BJ (cell line): ENCODE results near the gene FAM171A1. TPM values are rescaled to one million over a fixed set of nuclear protein-coding genes. Genes with fewer than 3 reads are reported as not detected.
A peak's percentile ranks its signal among the peaks of the same experiment; 100 is the strongest.

Experiments
- CTCF ChIA-PET: fragments of 350-600 bp; formaldehyde crosslinking; extraction: SDS; loops from one replicate; lab custom pipeline; 2021; ENCODE audit warnings: antibody characterized with exemption, inconsistent platforms; lab: Yijun Ruan, JAX
- POLR2A ChIA-PET: fragments of 300-600 bp; sonication (Branson Sonifier 250); formaldehyde crosslinking; extraction: SDS; loops from one replicate; lab custom pipeline; 2021; ENCODE audit warnings: antibody characterized with exemption; lab: Charles Lee
- DNase-seq: peaks from one replicate; pipeline ENCODE4 v3.0.0-alpha.2; 2011; ENCODE audit warnings: low read depth
- H3K27me3 ChIP-seq: 2 replicates; pipeline ENCODE4 v1.6.0; 2011; ENCODE audit warnings: low read length; ENCODE audit not compliant: control insufficient read depth, insufficient read depth
- H3K36me3 ChIP-seq: 2 replicates; pipeline ENCODE4 v1.5.1; 2011; ENCODE audit warnings: low read length; ENCODE audit not compliant: control insufficient read depth, insufficient read depth
- H3K4me3 ChIP-seq: 2 replicates; pipeline ENCODE4 v1.5.1; 2011; ENCODE audit warnings: low read depth, mild to moderate bottlenecking, control low read depth, low read length
- CTCF ChIP-seq: IDR thresholded peaks from 2 replicates; pipeline ENCODE4 v1.5.1; 2011; ENCODE audit warnings: low read depth, mild to moderate bottlenecking, control low read depth, inconsistent platforms, low read length, moderate library complexity; ENCODE audit not compliant: insufficient read depth
- polyA plus RNA-seq: library from polyadenylated mRNA; depleted of rRNA; stranded (reverse); fragments of >200 nt; gene quantifications from 2 replicates; pipeline ENCODE4 v1.2.3, GENCODE V29; 2011; rRNA removed
- small RNA-seq: library from RNA; depleted of rRNA; stranded (forward); fragments of <200 nt; gene quantifications from one replicate; pipeline ENCODE3, GENCODE V24; 2012; ENCODE audit warnings: low replicate concordance, low read depth; ENCODE audit not compliant: insufficient read length

Gene FAM171A1
- polyA plus RNA-seq, 1 experiment = 18.4 TPM

- TF ChIP-seq CTCF = peak; percentile 21; the same call in 1 of the 2 replicates
- Histone ChIP-seq H3K4me3 (peak within 1 kb of the TSS; percentile 92), H3K36me3 (no peaks in the 10 kb centered on the region), H3K27me3 (no peaks in the 10 kb centered on the region)
- ChIA-PET POLR2A (interaction anchor here (0.6 kb wide), 1 partner anchor 93 kb away, joined by 8 read pairs; no protein-coding TSS in a partner anchor), CTCF (interaction anchor here (1.0 to 1.7 kb wide), 5 partner anchors 12 to 22 kb away, joined by 3 to 7 read pairs (median 4); no protein-coding TSS in a partner anchor)
- no peak for DNase-seq
Observed at GRCh38 chr10:15168291-15168785, 202.8 kb downstream of the FAM171A1 start, which contains the start of gene NMT2. TSS of gene NMT2 (minus strand) at chr10:15168693. CDS start at chr10:15168612, 81 bp downstream.

GRCh38 chr10:15167411-15168290 is 203.4 kb downstream of the FAM171A1 start:
- TF ChIP-seq CTCF = peak; percentile 66
- H3K36me3 ChIP-seq = no peaks in the 10 kb centered on the region
- ChIA-PET POLR2A (interaction anchor here (0.6 kb wide), 1 partner anchor 93 kb away, joined by 8 read pairs; no protein-coding TSS in a partner anchor), CTCF (interaction anchor here (0.6 to 1.7 kb wide), 9 partner anchors 13 to 252 kb away, joined by 3 to 7 read pairs (median 3); partner anchors contain the start of genes DCLRE1C and FAM171A1)
- H3K4me3 ChIP-seq = peak overlapping the region; percentile 92
- H3K27me3 ChIP-seq = no peaks in the 10 kb centered on the region
- DNase-seq = no peak

GRCh38 chr10:15166325-15166724 is 204.8 kb downstream of the FAM171A1 start:
- H3K4me3 ChIP-seq = no peak overlapping the region
- ChIA-PET CTCF (interaction anchor here (1.2 to 1.7 kb wide), 5 partner anchors 16 to 205 kb away, joined by 3 to 7 read pairs (median 4); partner anchors contain the start of gene FAM171A1), POLR2A (no interaction called here)

GRCh38 chr10:15163253-15163828 is 207.7 kb downstream of the FAM171A1 start:
- H3K36me3 ChIP-seq = no peaks in the 10 kb centered on the region
- DNase-seq = no peak
- H3K4me3 ChIP-seq = no peak overlapping the region
- ChIA-PET CTCF (no interaction called here), POLR2A (no interaction called here)
- no peaks in the 10 kb centered on the region for H3K27me3 ChIP-seq
- no peak for TF ChIP-seq CTCF

More at GRCh38 chr10:15166325-15166724, 204.8 kb downstream of the FAM171A1 start:
- no peak for DNase-seq
- H3K27me3 ChIP-seq = no peaks in the 10 kb centered on the region
- no peak for TF ChIP-seq CTCF
- H3K36me3 ChIP-seq = no peaks in the 10 kb centered on the region

Small RNAs within 50 kb of the gene (small RNA-seq; reads per million reads assigned to genes)
- not detected for gene AL590365.1

Other genes starting within 250 kb of the FAM171A1 start
- 12.7 and 20.5 TPM in 2 replicates for gene NMT2, start 202.6 kb downstream of the FAM171A1 start, polyA plus RNA-seq